GM12872 (cell line): ENCODE measurements around the gene HGF.

Experiments used
- CTCF ChIP-seq: IDR thresholded peaks from 3 replicates; pipeline ENCODE4 v1.5.1; 2011; ENCODE audit warnings: low read depth, mild to moderate bottlenecking, low read length, moderate library complexity; ENCODE audit not compliant: insufficient read depth

The HGF gene

GRCh38 chr7:81659697-81660395, 110.0 kb downstream of the HGF start:
- no peak for TF ChIP-seq CTCF

GRCh38 chr7:81657551-81657950, 112.3 kb downstream of the HGF start:
- no peak for TF ChIP-seq CTCF

- TF ChIP-seq CTCF = no peak
These were observed 114.6 kb downstream of the HGF start for GRCh38 chr7:81655271-81655670.

- TF ChIP-seq CTCF = no peak
These were observed 117.6 kb downstream of the HGF start for GRCh38 chr7:81652225-81652624.
